ENCODE results near the gene SH3TC2. TPM values are rescaled to one million over a fixed set of nuclear protein-coding genes. Genes with fewer than 3 reads are reported as not detected.

The SH3TC2 gene
- total and polyA plus RNA-seq, 8 donors, result under 0.01 to 3.1 (median 0.46) TPM; not detected in 1

- Histone ChIP-seq H3K27me3 (no peaks in the 10 kb centered on the region), H3K4me1 (peaks cover 0 to 35% (median 0%) of the 10 kb centered on the region in 4 donors), H3K36me3 (no peaks in the 10 kb centered on the region), H3K9me3 (no peaks in the 10 kb centered on the region), H3K27ac (peak overlapping the region in 2 of 5 donors; percentile 29 to 41), H3K4me3 (no peak overlapping the region)
- WGBS, 5 donors, result 41 to 50% (median 50%) methylated on average over 2 of the region's 2 CpGs
- intact Hi-C loops (cut with DNase I; ENCODE audit: low total_unique reads), result loop anchor here (10.0 kb wide), 1 partner anchor 270 kb away; no protein-coding TSS in a partner anchor
- peak in 1 of 2 donors; percentile 23 for DNase-seq
- TF ChIP-seq POLR2A (IDR thresholded peaks at IDR 0.05), result no peak
- TF ChIP-seq CTCF (IDR thresholded peaks at IDR 0.05), result no peak
- TF ChIP-seq POLR2AphosphoS5 (IDR thresholded peaks at IDR 0.05), result no peak
- no peak for TF ChIP-seq EP300 (IDR thresholded peaks at IDR 0.05)
These were observed 57.6 kb downstream of the SH3TC2 start for GRCh38 chr5:149005077-149005892.

DNA sequence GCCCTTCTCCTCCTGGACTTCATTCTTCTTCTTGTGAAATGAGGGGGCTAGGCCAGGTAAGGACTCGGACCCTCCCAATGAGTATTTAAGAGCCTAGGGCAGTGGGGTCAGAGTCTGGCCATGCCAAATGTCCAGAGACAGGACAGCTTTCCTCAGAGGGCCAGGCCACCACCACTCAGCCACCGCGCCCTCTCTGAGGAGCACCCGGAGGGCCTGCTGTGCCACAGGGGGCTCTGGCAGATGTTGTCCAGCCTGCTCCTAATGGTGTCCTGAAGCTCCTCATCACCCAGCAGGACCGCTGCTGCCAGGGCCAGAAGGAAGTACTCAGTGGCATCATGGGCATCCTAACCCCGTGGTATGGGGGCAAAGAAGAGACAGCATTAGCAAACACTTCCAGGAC, 58.3 kb downstream of the SH3TC2 start:
- intact Hi-C loops (cut with DNase I; ENCODE audit: low total_unique reads), result loop anchor here (10.0 kb wide), 1 partner anchor 270 kb away; no protein-coding TSS in a partner anchor

DNA sequence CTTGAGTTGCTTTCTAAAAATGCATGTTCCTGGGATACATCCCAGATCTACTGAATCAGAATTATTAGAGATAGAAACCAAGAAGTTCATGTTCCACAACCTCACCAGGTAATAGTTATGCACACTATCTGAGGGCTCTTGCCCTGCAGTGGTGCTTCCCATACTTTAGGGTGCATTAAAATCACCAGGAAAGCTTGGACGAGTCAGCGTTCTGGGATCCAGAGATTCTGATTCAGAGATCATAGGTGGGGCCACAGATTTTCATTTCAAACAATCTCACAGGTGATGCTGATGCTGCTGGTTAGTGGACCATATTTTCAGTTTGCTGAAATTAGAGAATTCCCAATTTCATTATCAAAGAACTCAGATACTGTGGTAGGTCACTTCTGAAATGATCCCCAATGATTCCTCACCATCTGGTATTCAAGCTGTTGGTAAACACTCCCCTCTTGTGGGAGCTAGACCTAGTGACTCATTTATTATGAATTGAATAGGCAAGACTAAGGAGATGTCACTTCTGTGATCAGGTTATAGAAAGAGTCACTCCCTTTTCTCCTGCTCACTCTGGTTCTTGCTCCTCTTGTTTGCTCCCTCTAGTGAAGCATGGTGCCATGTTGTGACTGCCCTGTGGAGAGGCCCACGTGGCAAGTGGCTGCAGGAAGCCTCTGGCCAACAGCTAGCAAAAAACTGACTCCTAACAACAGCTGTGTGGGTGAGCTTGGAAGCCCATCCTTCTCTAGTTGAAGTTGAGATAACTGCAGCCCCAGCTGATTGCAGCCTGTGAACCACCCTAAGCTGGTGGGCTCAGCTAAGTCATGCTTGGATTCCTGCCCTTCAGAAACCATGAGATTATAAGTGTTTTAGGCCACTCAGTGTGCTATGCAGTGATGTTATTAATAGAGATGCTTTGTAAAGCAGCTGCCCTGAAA, 59.8 kb downstream of the SH3TC2 start:
- no peak for TF ChIP-seq EP300 (IDR thresholded peaks at IDR 0.05)
- no peak for TF ChIP-seq CTCF (IDR thresholded peaks at IDR 0.05)
- TF ChIP-seq POLR2AphosphoS5 (IDR thresholded peaks at IDR 0.05), result no peak
- no peak for TF ChIP-seq POLR2A (IDR thresholded peaks at IDR 0.05)
- no peak for DNase-seq
- intact Hi-C loops (cut with DNase I; ENCODE audit: low total_unique reads), result loop anchor here (10.0 kb wide), 1 partner anchor 268 kb away; no protein-coding TSS in a partner anchor

More for the DNA sequence above, 58.3 kb downstream of the SH3TC2 start:
- DNase-seq, result no peak
- WGBS, 5 donors, result 85 to 98% (median 95%) methylated on average over 3 to 6 of the region's 6 CpGs
- Histone ChIP-seq H3K36me3 (no peaks in the 10 kb centered on the region), H3K27me3 (no peaks in the 10 kb centered on the region), H3K4me3 (no peak overlapping the region), H3K27ac (peak overlapping the region in 1 of 5 donors; percentile 29), H3K4me1 (peaks cover 0 to 41% (median 0%) of the 10 kb centered on the region in 4 donors), H3K9me3 (no peaks in the 10 kb centered on the region)
- TF ChIP-seq POLR2AphosphoS5 (IDR thresholded peaks at IDR 0.05) (no peak), POLR2A (IDR thresholded peaks at IDR 0.05) (no peak), CTCF (IDR thresholded peaks at IDR 0.05) (no peak), EP300 (IDR thresholded peaks at IDR 0.05) (no peak)

DNA sequence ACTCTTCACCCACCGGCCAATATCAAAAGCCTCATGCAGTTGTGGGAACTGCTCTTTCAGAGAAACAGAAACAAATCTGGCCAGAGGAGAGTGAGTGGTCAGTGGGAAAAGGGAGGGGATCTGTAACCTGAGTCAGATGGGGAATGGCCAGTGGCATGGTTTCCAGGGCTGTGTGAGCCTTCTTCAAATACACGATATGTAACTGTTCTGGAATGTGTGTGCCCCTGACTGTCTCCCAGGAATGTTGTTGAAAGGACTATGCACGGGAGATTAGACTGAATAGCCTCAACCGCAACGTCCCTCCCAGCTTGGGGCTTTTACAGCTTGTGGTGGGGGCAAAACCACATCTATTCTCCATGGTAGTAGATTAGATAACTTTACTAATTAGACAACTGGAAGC, 60.8 kb downstream of the SH3TC2 start:
- Histone ChIP-seq H3K27me3 (no peaks in the 10 kb centered on the region), H3K27ac (no peak overlapping the region), H3K4me3 (no peak overlapping the region), H3K36me3 (no peaks in the 10 kb centered on the region), H3K4me1 (peaks cover 0 to 41% (median 0%) of the 10 kb centered on the region in 4 donors), H3K9me3 (no peaks in the 10 kb centered on the region)
- DNase-seq, result peak in 1 of 2 donors; percentile 63
- intact Hi-C loops (cut with DNase I; ENCODE audit: low total_unique reads), result loop anchor here (10.0 kb wide), 1 partner anchor 267 kb away; no protein-coding TSS in a partner anchor
- TF ChIP-seq POLR2AphosphoS5 (IDR thresholded peaks at IDR 0.05), result peak in 1 of 3 donors; percentile 26
- TF ChIP-seq EP300 (IDR thresholded peaks at IDR 0.05), result no peak
- 21 to 38% (median 32%) methylated on average over 5 of the region's 5 CpGs for WGBS, 5 donors

More for the DNA sequence above, 59.8 kb downstream of the SH3TC2 start:
- H3K4me1 ChIP-seq, result peaks cover 0 to 41% (median 0%) of the 10 kb centered on the region in 4 donors
- H3K27ac ChIP-seq, result no peak overlapping the region
- no peak overlapping the region for H3K4me3 ChIP-seq
- 70 to 87% (median 81%) methylated on average over 3 of the region's 3 CpGs for WGBS, 5 donors
- no peaks in the 10 kb centered on the region for H3K36me3 ChIP-seq
- no peaks in the 10 kb centered on the region for H3K9me3 ChIP-seq
- H3K27me3 ChIP-seq, result no peaks in the 10 kb centered on the region
